A673 (cell line): Measurements from ENCODE around the gene PHF19. TPM values are rescaled to one million over a fixed set of nuclear protein-coding genes. Genes with fewer than 3 reads are reported as not detected.

Experiments used
- BruUV-seq: library from RNA; stranded (reverse); fragments of 400-500 nt; replicated peaks from 2 replicates; lab custom pipeline; 2021; lab: Mats Ljungman, UMichigan
- CTCF ChIA-PET: fragments of 300-600 bp; sonication (Branson Sonifier 250); formaldehyde crosslinking; loops from one replicate; lab custom pipeline; 2022; ENCODE audit warnings: antibody characterized with exemption; lab: Charles Lee
- POLR2A ChIA-PET: fragments of 300-600 bp; sonication (Branson Sonifier 250); formaldehyde crosslinking; loops from one replicate; lab custom pipeline; 2022; ENCODE audit warnings: antibody characterized with exemption; ENCODE audit not compliant: low non-redundant PET; lab: Charles Lee
- DNase-seq: peaks from one replicate; pipeline ENCODE4 v3.0.0-alpha.2; 2015; ENCODE audit warnings: low spot score
- H3K27ac ChIP-seq: fragments of 200-600 bp; sonication (generic); 2 replicates; pipeline ENCODE4 v1.5.1; 2016; ENCODE audit warnings: mixed run types, low read depth, mild to moderate bottlenecking, mixed read lengths, antibody characterized with exemption, low read length; ENCODE audit not compliant: poor library complexity, severe bottlenecking
- H3K27me3 ChIP-seq: fragments of 200-600 bp; sonication (generic); replicated peaks from 2 replicates; pipeline ENCODE4 v1.6.1; 2017; ENCODE audit warnings: mixed run types, low read depth, mild to moderate bottlenecking, mixed read lengths, antibody characterized with exemption, low read length; ENCODE audit not compliant: insufficient read depth, poor library complexity
- H3K36me3 ChIP-seq: fragments of 200-600 bp; sonication (generic); 2 replicates; pipeline ENCODE4 v1.6.1; 2016; ENCODE audit warnings: mixed run types, mild to moderate bottlenecking, mixed read lengths, antibody characterized with exemption, low read length; ENCODE audit not compliant: insufficient read depth, poor library complexity, severe bottlenecking
- H3K4me1 ChIP-seq: fragments of 200-600 bp; sonication (generic); 2 replicates; pipeline ENCODE4 v1.6.1; 2017; ENCODE audit warnings: mixed run types, mild to moderate bottlenecking, mixed read lengths, antibody characterized with exemption, low read length; ENCODE audit not compliant: insufficient read depth, poor library complexity, severe bottlenecking
- H3K4me3 ChIP-seq: fragments of 200-600 bp; sonication (generic); 2 replicates; pipeline ENCODE4 v1.5.1; 2016; ENCODE audit warnings: low read depth, mixed run types, mild to moderate bottlenecking, mixed read lengths, low read length; ENCODE audit not compliant: poor library complexity, severe bottlenecking
- H3K9me3 ChIP-seq: fragments of 200-600 bp; sonication (generic); 2 replicates; pipeline ENCODE4 v1.6.1; 2016; ENCODE audit warnings: mixed run types, low read depth, mild to moderate bottlenecking, mixed read lengths, antibody characterized with exemption, low read length; ENCODE audit not compliant: poor library complexity, severe bottlenecking
- EZH2 ChIP-seq: fragments of 200-600 bp; sonication (generic); IDR thresholded peaks from 2 replicates; pipeline ENCODE4 v1.6.1; 2017; ENCODE audit warnings: borderline replicate concordance, low read depth, mild to moderate bottlenecking, mixed read lengths, antibody characterized with exemption, low read length; ENCODE audit not compliant: poor library complexity, severe bottlenecking
- intact Hi-C: fragments of 100-400 bp; cut with micrococcal nuclease; formaldehyde crosslinking; loops from one replicate; pipeline ENCODE4 v1.10.0; 2022; ENCODE audit not compliant: unreplicated experiment
- total RNA-seq: library from RNA; stranded (reverse); gene quantifications from 2 replicates; pipeline ENCODE4 v1.2.3, GENCODE V29; 2021
- TF ChIP-seq, protein P1 (sequence below): fragments of 300-800, 200-600 bp; sonication (generic); conservative IDR thresholded peaks from 2 replicates; pipeline ENCODE4 v1.5.1; 2017; ENCODE audit warnings: low read depth, mild to moderate bottlenecking, antibody characterized with exemption, low read length, moderate library complexity, mixed read lengths

PHF19 gene
- total RNA-seq, 1 experiment from 2014 or later = 75.7 TPM

- intact Hi-C loops = no loop called here
- BruUV-seq = no TSS peak
- TF ChIP-seq, protein P1, sequence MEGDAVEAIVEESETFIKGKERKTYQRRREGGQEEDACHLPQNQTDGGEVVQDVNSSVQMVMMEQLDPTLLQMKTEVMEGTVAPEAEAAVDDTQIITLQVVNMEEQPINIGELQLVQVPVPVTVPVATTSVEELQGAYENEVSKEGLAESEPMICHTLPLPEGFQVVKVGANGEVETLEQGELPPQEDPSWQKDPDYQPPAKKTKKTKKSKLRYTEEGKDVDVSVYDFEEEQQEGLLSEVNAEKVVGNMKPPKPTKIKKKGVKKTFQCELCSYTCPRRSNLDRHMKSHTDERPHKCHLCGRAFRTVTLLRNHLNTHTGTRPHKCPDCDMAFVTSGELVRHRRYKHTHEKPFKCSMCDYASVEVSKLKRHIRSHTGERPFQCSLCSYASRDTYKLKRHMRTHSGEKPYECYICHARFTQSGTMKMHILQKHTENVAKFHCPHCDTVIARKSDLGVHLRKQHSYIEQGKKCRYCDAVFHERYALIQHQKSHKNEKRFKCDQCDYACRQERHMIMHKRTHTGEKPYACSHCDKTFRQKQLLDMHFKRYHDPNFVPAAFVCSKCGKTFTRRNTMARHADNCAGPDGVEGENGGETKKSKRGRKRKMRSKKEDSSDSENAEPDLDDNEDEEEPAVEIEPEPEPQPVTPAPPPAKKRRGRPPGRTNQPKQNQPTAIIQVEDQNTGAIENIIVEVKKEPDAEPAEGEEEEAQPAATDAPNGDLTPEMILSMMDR = no peak
- TF ChIP-seq EZH2 = no peak
- CTCF ChIA-PET = no interaction called here
- Histone ChIP-seq H3K27me3 (no peaks in the 10 kb centered on the region), H3K4me1 (peaks cover 6% of the 10 kb centered on the region), H3K4me3 (peak within 1 kb of the TSS; percentile 76), H3K9me3 (no peaks in the 10 kb centered on the region), H3K36me3 (no peaks in the 10 kb centered on the region), H3K27ac (peak within 1 kb of the TSS; percentile 94)
- POLR2A ChIA-PET = no interaction called here
- DNase-seq = peak; percentile 99
Measured at GRCh38 chr9:120842685-120843485, 34.1 kb downstream of the PHF19 start, which contains the start of gene PSMD5. Gene PSMD5, minus strand, starts transcription at chr9:120842922. Its CDS starts 13 bp downstream, at chr9:120842909.

GRCh38 chr9:120841930-120842684 is 34.9 kb downstream of the PHF19 start:
- peaks cover 4% of the 10 kb centered on the region for H3K36me3 ChIP-seq
- TF ChIP-seq, protein P1 = no peak
- TF ChIP-seq EZH2 = no peak
- peaks cover 6% of the 10 kb centered on the region for H3K4me1 ChIP-seq
- no peaks in the 10 kb centered on the region for H3K27me3 ChIP-seq
- no peaks in the 10 kb centered on the region for H3K9me3 ChIP-seq
- intact Hi-C loops = no loop called here
- POLR2A ChIA-PET = no interaction called here
- no peak for DNase-seq
- H3K27ac ChIP-seq = peak overlapping the region; percentile 94
- peak overlapping the region; percentile 76 for H3K4me3 ChIP-seq
- CTCF ChIA-PET = no interaction called here
- TSS peak; percentile 56 for BruUV-seq

- Histone ChIP-seq H3K9me3 (no peaks in the 10 kb centered on the region), H3K27me3 (no peaks in the 10 kb centered on the region), H3K36me3 (peaks cover 17% of the 10 kb centered on the region), H3K4me1 (peaks cover 6% of the 10 kb centered on the region), H3K27ac (peak overlapping the region; percentile 43), H3K4me3 (no peak overlapping the region)
- intact Hi-C loops = no loop called here
- DNase-seq = no peak
- CTCF ChIA-PET = no interaction called here
- BruUV-seq = no TSS peak
- TF ChIP-seq, protein P1 = no peak
- TF ChIP-seq EZH2 = no peak
- POLR2A ChIA-PET = no interaction called here
Measured at GRCh38 chr9:120839146-120839545, 37.8 kb downstream of the PHF19 start.
